Breast epithelium (tissue), 4 donors: ENCODE measurements around the gene DCAF17. TPM values are rescaled to one million over a fixed set of nuclear protein-coding genes. Genes with fewer than 3 reads are reported as not detected.

Experiments
- DNase-seq, 2 donors: peaks; one replicate each; pipeline ENCODE4 v3.0.0-alpha.2; 2019; ENCODE audit warnings: low spot score in 2 of 2
- H3K27ac ChIP-seq, 2 donors: fragments of 200-600 bp; sonication (generic) in 1 of 2; one replicate each; pipeline ENCODE4 v1.5.1; 2016 to 2019; ENCODE audit warnings: mild to moderate bottlenecking in 1 of 2
- H3K27me3 ChIP-seq, 2 donors: fragments of 200-600 bp; sonication (generic) in 1 of 2; one replicate each; pipeline versions ENCODE4 v1.5.1 to v1.6.0; 2017 to 2019; ENCODE audit warnings: control low read depth in 1 of 2, mild to moderate bottlenecking in 1 of 2
- H3K36me3 ChIP-seq: fragments of 200-600 bp; one replicate; pipeline ENCODE4 v1.5.1; 2019
- H3K4me1 ChIP-seq, 2 donors: fragments of 200-600 bp; sonication (generic); one replicate each; pipeline ENCODE4 v1.5.1; 2016 to 2019; ENCODE audit warnings: control low read depth in 1 of 2
- H3K4me3 ChIP-seq, 3 donors: fragments of 200-600 bp; sonication (generic); 1 replicate in 2 of 3; 2 replicates in 1 of 3; pipeline ENCODE4 v1.5.1; 2016 to 2019; ENCODE audit warnings: mild to moderate bottlenecking in 3 of 3, moderate library complexity in 2 of 3
- H3K9me3 ChIP-seq, 2 donors: fragments of 200-600 bp; sonication (generic) in 1 of 2; one replicate each; pipeline ENCODE4 v1.5.1; 2016 to 2019; ENCODE audit warnings: control low read depth in 1 of 2
- POLR2A ChIP-seq: fragments of 450-650 bp; IDR thresholded peaks from one replicate; pipeline ENCODE4 v1.6.1; 2016; ENCODE audit warnings: antibody characterized with exemption, mild to moderate bottlenecking, moderate library complexity
- POLR2AphosphoS5 ChIP-seq, 3 donors: sonication (generic); formaldehyde crosslinking; IDR thresholded peaks; one replicate each; pipeline ENCODE4 v1.6.1; 2017; ENCODE audit warnings: antibody characterized with exemption in 3 of 3
- intact Hi-C: fragments of 100-400 bp; cut with DNase I; formaldehyde crosslinking; loops from one replicate; pipeline ENCODE4 v1.15.1; 2023; ENCODE audit warnings: low total_unique reads
- total RNA-seq, 3 donors: library from RNA; depleted of rRNA; stranded (reverse); fragments of >200 nt; gene quantifications; one replicate each; pipeline ENCODE4 v1.1.0, GENCODE V29; 2016
- TF ChIP-seq, protein P1 (sequence below), 3 donors: fragments of 450-650 bp; IDR thresholded peaks; one replicate each; pipeline ENCODE4 v1.5.1; 2016 to 2017; ENCODE audit warnings: antibody characterized with exemption in 3 of 3, mild to moderate bottlenecking in 3 of 3, moderate library complexity in 3 of 3

The DCAF17 gene
- total RNA-seq, 3 donors from 2014 or later, result 13.3 to 30.6 (median 24.6) TPM

DNA sequence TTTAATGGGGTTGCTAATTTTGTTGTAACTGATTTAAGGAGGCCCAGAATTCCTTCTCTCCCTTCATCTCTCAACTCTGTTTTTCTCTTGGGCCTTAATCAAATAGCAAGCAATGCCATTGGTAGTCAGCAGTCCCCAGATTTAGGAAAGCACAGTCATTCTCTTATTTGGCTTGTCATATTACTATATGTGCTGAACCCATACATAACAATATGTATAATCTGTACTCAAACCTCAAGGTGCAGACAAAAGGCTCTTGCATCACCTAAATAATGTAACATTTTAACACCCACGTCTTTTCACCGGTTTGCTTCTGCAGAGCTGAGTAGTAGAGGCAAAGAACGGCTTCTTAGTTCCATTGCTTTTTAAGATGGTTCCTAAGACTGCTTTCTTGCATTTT lies 33.6 kb upstream of the DCAF17 start:
- H3K27ac ChIP-seq, result no peak overlapping the region
- H3K4me3 ChIP-seq, result no peak overlapping the region
- no peaks in the 10 kb centered on the region for H3K9me3 ChIP-seq
- no peak for DNase-seq
- TF ChIP-seq, protein P1, sequence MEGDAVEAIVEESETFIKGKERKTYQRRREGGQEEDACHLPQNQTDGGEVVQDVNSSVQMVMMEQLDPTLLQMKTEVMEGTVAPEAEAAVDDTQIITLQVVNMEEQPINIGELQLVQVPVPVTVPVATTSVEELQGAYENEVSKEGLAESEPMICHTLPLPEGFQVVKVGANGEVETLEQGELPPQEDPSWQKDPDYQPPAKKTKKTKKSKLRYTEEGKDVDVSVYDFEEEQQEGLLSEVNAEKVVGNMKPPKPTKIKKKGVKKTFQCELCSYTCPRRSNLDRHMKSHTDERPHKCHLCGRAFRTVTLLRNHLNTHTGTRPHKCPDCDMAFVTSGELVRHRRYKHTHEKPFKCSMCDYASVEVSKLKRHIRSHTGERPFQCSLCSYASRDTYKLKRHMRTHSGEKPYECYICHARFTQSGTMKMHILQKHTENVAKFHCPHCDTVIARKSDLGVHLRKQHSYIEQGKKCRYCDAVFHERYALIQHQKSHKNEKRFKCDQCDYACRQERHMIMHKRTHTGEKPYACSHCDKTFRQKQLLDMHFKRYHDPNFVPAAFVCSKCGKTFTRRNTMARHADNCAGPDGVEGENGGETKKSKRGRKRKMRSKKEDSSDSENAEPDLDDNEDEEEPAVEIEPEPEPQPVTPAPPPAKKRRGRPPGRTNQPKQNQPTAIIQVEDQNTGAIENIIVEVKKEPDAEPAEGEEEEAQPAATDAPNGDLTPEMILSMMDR (IDR thresholded peaks at IDR 0.05), result no peak
- no peak for TF ChIP-seq POLR2AphosphoS5 (IDR thresholded peaks at IDR 0.05)
- TF ChIP-seq POLR2A, result no peak
- intact Hi-C loops, result no loop called here
- H3K4me1 ChIP-seq, result no peaks in the 10 kb centered on the region
- H3K27me3 ChIP-seq, result no peaks in the 10 kb centered on the region
- no peaks in the 10 kb centered on the region for H3K36me3 ChIP-seq

- intact Hi-C loops, result no loop called here
- Histone ChIP-seq H3K9me3 (no peaks in the 10 kb centered on the region), H3K36me3 (no peaks in the 10 kb centered on the region)
These were observed 32.1 kb upstream of the DCAF17 start for GRCh38 chr2:171401947-171402346.

GRCh38 chr2:171402906-171403580 lies 31.0 kb upstream of the DCAF17 start:
- H3K4me1 ChIP-seq, result no peaks in the 10 kb centered on the region
- intact Hi-C loops, result no loop called here
- H3K36me3 ChIP-seq, result no peaks in the 10 kb centered on the region
- TF ChIP-seq POLR2A (no peak), POLR2AphosphoS5 (IDR thresholded peaks at IDR 0.05) (no peak)
- TF ChIP-seq, protein P1 (IDR thresholded peaks at IDR 0.05), result no peak
- DNase-seq, result no peak
- H3K4me3 ChIP-seq, result no peak overlapping the region
- no peak overlapping the region for H3K27ac ChIP-seq
- H3K9me3 ChIP-seq, result no peaks in the 10 kb centered on the region
- H3K27me3 ChIP-seq, result no peaks in the 10 kb centered on the region

More at GRCh38 chr2:171401947-171402346, 32.1 kb upstream of the DCAF17 start:
- no peak for DNase-seq
- Histone ChIP-seq H3K27ac (no peak overlapping the region), H3K4me1 (no peaks in the 10 kb centered on the region), H3K4me3 (no peak overlapping the region), H3K27me3 (no peaks in the 10 kb centered on the region)
- TF ChIP-seq, protein P1 (IDR thresholded peaks at IDR 0.05), result no peak
- TF ChIP-seq POLR2AphosphoS5 (IDR thresholded peaks at IDR 0.05) (no peak), POLR2A (no peak)

DNA sequence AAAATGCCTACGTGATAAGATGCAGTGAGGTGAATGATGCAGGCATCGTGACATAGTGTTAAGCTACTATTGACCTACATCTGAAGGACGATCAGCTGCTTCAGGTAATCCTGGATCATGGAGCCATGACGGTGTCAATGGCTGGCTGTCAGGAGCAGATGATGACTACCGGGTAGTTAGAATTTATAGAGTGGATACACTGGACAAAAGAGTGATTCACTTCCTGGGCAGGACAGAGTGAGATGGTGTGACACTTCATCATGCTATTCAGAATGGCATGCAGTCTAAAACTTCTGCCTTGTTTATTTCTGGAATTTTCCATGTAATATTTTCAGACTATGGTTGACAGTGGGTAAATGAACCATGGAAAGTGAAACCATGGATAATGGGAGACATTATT lies 29.8 kb upstream of the DCAF17 start:
- no peaks in the 10 kb centered on the region for H3K9me3 ChIP-seq
- intact Hi-C loops, result no loop called here
- TF ChIP-seq POLR2AphosphoS5 (IDR thresholded peaks at IDR 0.05), result no peak
- TF ChIP-seq POLR2A, result no peak
- TF ChIP-seq, protein P1 (IDR thresholded peaks at IDR 0.05), result no peak

GRCh38 chr2:171404719-171405118 lies 29.3 kb upstream of the DCAF17 start:
- H3K9me3 ChIP-seq, result no peaks in the 10 kb centered on the region
- no peak overlapping the region for H3K27ac ChIP-seq
- H3K36me3 ChIP-seq, result no peaks in the 10 kb centered on the region
- no peaks in the 10 kb centered on the region for H3K27me3 ChIP-seq
- no peaks in the 10 kb centered on the region for H3K4me1 ChIP-seq
- intact Hi-C loops, result no loop called here
- no peak for TF ChIP-seq POLR2AphosphoS5 (IDR thresholded peaks at IDR 0.05)
- TF ChIP-seq, protein P1 (IDR thresholded peaks at IDR 0.05), result no peak
- no peak overlapping the region for H3K4me3 ChIP-seq
- DNase-seq, result no peak

More for the DNA sequence above, 29.8 kb upstream of the DCAF17 start:
- Histone ChIP-seq H3K27ac (no peak overlapping the region), H3K4me3 (no peak overlapping the region), H3K4me1 (no peaks in the 10 kb centered on the region), H3K36me3 (no peaks in the 10 kb centered on the region), H3K27me3 (no peaks in the 10 kb centered on the region)
- no peak for DNase-seq
